Astrocyte of the cerebellum (primary cell): ENCODE results near the gene LAMC3.

Experiments used
- DNase-seq: peaks from one replicate; pipeline ENCODE4 v3.0.0-alpha.2; 2011; ENCODE audit warnings: low read depth
- H3K4me3 ChIP-seq: 2 replicates; pipeline ENCODE4 v1.5.1; 2011; ENCODE audit warnings: mild to moderate bottlenecking, low read depth, low read length, moderate library complexity
- CTCF ChIP-seq: IDR thresholded peaks from 2 replicates; pipeline ENCODE4 v1.5.1; 2012; ENCODE audit warnings: low read length, low read depth, moderate library complexity, mild to moderate bottlenecking; ENCODE audit errors: missing control alignments
- in situ Hi-C: cut with HindIII; loops from 2 replicates; pipeline ENCODE4 v1.10.0; 2017; ENCODE audit warnings: low sequenced_read_pairs

Gene LAMC3

DNA sequence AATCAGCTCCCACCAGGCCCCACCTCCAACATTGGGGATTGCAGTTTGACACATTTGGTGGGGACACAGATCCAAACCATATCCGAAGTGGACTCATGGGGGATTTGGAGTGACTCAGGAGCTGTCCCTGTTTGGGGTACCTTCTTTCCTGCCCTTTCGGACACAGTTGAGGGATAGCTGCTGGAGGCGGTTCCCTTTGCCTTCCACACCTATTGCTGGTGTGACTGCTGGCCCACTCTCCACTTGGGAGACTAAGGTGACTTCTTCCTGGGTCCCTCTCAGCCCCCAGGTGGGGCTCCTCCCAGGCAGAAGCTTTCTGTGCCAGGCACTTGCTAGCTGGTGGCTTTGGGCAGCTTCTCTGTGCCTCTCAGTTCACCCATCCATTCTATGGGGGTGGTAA lies 26.6 kb downstream of the LAMC3 start:
- TF ChIP-seq CTCF, result no peak
- in situ Hi-C loops, result no loop called here
- H3K4me3 ChIP-seq, result no peak overlapping the region
- no peak for DNase-seq

DNA sequence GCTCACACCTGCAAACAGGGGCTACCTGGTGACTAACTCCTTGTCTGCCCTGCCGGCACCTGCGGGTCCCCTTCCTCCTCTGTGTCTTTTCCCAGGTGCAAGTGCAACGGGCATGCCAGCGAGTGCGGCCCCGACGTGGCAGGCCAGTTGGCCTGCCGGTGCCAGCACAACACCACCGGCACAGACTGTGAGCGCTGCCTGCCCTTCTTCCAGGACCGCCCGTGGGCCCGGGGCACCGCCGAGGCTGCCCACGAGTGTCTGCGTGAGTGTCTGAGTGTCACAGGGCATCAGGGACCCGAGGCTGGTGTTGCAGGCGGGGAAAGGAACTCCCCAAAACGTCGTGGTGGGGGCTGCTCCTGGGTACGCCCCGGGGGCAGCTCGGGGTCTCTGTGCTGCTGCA lies 27.1 kb downstream of the LAMC3 start:
- in situ Hi-C loops, result no loop called here
- H3K4me3 ChIP-seq, result no peak overlapping the region
- DNase-seq, result no peak
- TF ChIP-seq CTCF, result no peak

GRCh38 chr9:131036529-131037334 lies 27.8 kb downstream of the LAMC3 start:
- no peak for TF ChIP-seq CTCF
- DNase-seq, result no peak
- in situ Hi-C loops, result no loop called here
- no peak overlapping the region for H3K4me3 ChIP-seq

DNA sequence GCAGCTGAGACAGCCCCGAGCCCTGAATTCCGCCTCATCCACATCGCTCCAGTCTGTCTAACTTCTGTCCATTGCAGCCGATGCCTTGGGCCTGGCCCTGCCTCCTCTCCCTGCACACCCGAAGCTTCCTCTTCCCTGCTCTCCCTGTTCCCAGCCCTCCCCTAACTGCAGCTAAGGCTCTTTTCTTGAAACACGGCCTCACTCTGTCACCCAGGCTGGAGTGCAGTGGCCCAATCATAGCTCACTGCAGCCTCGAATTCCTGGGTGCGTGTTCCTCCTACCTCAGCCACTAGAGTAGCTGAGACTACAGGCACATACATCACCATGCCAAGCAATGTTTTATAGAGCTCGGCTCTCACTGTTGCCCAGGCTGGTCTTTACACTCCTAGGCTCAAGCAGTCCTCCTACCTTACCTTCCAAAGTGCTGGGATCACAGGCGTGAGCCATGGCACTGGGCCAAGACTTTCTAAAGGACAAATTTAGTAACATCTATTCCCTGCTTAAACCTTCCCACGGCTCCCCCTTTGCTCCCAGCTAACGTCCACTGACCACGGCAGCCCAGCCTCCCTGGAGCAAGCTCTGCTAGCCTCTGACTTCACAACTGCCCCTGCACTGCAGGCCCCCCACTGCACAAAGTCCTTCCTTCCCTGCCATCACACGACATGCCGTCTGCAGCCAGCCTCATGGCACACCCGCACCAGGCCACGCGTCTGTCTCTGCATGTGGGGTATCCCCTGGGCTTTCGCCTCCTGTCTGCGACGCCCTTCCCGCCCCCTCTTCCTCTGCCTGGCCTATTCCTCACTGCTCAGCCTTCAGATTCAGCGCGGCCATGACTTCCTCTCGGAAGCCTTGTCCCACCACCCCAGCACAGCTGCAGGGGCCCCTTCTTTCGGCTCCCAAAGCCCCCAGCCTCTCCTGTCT lies 28.6 kb downstream of the LAMC3 start:
- in situ Hi-C loops, result no loop called here
- DNase-seq, result no peak
- H3K4me3 ChIP-seq, result no peak overlapping the region
- no peak for TF ChIP-seq CTCF

DNA sequence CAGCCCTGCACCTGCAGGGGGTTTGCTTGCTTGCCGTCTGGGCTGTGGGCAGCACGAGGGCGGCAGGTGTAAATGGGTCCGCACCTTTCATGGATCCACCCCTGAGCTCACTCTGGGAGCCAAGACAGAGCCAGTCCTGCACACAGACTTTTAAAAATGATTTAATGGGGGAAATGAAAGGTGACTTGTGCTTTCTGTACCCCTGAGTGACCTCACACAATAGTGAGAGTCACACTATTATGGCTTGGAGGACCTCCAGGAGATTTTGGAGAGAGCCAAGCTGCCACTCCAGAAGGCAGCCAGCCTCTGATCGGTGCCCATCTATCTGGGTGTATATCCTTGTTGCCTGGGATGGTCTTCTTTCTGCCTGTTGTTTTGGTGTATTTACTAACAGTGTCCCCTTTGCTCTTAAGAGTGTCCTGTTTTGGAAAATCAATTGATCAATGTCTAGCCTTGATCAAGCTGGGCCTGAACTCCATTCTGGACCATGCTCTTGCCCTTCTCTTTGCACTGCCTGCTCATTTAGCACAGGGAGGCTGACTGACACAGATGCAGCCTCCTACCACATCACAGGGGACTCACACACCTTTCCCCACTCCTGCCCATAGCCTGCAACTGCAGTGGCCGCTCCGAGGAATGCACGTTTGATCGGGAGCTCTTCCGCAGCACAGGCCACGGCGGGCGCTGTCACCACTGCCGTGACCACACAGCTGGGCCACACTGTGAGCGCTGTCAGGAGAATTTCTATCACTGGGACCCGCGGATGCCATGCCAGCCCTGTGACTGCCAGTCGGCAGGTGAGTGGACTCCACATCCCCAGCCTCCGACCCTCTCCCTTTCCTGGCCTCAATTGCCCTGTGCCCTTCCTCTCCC lies 29.5 kb downstream of the LAMC3 start:
- in situ Hi-C loops, result no loop called here
- DNase-seq, result no peak
- no peak for TF ChIP-seq CTCF
- H3K4me3 ChIP-seq, result no peak overlapping the region

- no peak for DNase-seq
- H3K4me3 ChIP-seq, result no peak overlapping the region
- TF ChIP-seq CTCF, result no peak
- in situ Hi-C loops, result no loop called here
Observed at GRCh38 chr9:131039129-131039954, 30.4 kb downstream of the LAMC3 start.
